KMS-11 (cell line): ENCODE results near the gene CTDSP2.
A peak's percentile ranks its signal among the peaks of the same experiment; 100 is the strongest.

Experiments
- H2AFZ ChIP-seq: fragments of 200-600 bp; sonication (generic); 2 replicates; pipeline ENCODE4 v1.6.1; 2016; ENCODE audit warnings: antibody characterized with exemption, mixed run types, low read depth
- H3K27ac ChIP-seq: fragments of 200-600 bp; sonication (generic); 2 replicates; pipeline ENCODE4 v1.6.1; 2016; ENCODE audit warnings: mild to moderate bottlenecking, mixed run types
- H3K27me3 ChIP-seq: fragments of 200-600 bp; sonication (generic); 2 replicates; pipeline ENCODE4 v1.6.1; 2017; ENCODE audit warnings: mild to moderate bottlenecking, low read depth, mixed run types, moderate library complexity; ENCODE audit not compliant: insufficient read depth
- H3K36me3 ChIP-seq: fragments of 200-600 bp; sonication (generic); 2 replicates; pipeline ENCODE4 v1.6.1; 2017; ENCODE audit warnings: mild to moderate bottlenecking, mixed run types; ENCODE audit not compliant: insufficient read depth
- H3K4me1 ChIP-seq: fragments of 200-600 bp; sonication (generic); 2 replicates; pipeline ENCODE4 v1.6.1; 2016; ENCODE audit warnings: mild to moderate bottlenecking, low read depth, mixed run types; ENCODE audit not compliant: poor library complexity, severe bottlenecking
- H3K4me2 ChIP-seq: fragments of 200-600 bp; sonication (generic); 2 replicates; pipeline ENCODE4 v1.7.0; 2016; ENCODE audit warnings: mild to moderate bottlenecking, mixed run types
- H3K4me3 ChIP-seq: fragments of 200-600 bp; sonication (generic); IDR thresholded peaks from 2 replicates; pipeline ENCODE4 v1.6.1; 2017; ENCODE audit warnings: low read depth, low read length, mixed read lengths; ENCODE audit not compliant: insufficient read depth
- H3K79me2 ChIP-seq: fragments of 200-600 bp; sonication (generic); 2 replicates; pipeline ENCODE4 v1.6.1; 2016; ENCODE audit warnings: low read depth, mixed run types; ENCODE audit not compliant: insufficient read depth
- H3K9ac ChIP-seq: fragments of 200-600 bp; sonication (generic); 2 replicates; pipeline ENCODE4 v1.6.1; 2016; ENCODE audit warnings: mild to moderate bottlenecking, mixed run types
- H4K20me1 ChIP-seq: fragments of 200-600 bp; sonication (generic); 2 replicates; pipeline ENCODE4 v1.6.1; 2016; ENCODE audit warnings: mild to moderate bottlenecking, mixed run types; ENCODE audit not compliant: insufficient read depth
- TF ChIP-seq, protein P1 (sequence below): fragments of 200-600 bp; sonication (generic); conservative IDR thresholded peaks from 2 replicates; pipeline ENCODE4 v1.6.1; 2017; ENCODE audit warnings: low read depth, mild to moderate bottlenecking, antibody characterized with exemption, low read length, moderate library complexity, mixed read lengths

The CTDSP2 gene

DNA sequence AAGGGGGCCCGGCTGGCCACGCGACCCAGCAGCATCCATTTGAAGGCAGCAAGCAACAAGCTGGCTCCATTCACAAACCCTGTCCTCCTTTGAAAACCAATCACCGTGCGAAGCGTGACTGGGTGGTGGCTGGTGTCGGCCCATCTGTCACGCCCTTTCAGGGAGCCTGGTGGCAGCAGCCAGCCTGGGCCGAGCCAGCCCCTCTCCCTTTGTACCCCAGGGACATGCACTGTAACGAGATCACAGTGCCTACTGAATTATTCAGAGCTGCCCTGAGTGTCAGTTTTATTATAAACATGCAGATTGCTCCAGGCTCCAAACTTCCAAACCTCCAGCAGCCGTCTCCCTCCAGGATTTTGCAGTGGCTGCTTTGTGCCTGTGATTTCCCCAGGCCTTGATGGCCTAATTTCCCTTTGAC, 22.3 kb upstream of the CTDSP2 start:
- H4K20me1 ChIP-seq, result no peaks in the 10 kb centered on the region
- H3K4me1 ChIP-seq, result peaks cover 18% of the 10 kb centered on the region
- H3K36me3 ChIP-seq, result no peaks in the 10 kb centered on the region
- H3K27me3 ChIP-seq, result no peaks in the 10 kb centered on the region
- H3K4me2 ChIP-seq, result no peak overlapping the region
- TF ChIP-seq, protein P1, sequence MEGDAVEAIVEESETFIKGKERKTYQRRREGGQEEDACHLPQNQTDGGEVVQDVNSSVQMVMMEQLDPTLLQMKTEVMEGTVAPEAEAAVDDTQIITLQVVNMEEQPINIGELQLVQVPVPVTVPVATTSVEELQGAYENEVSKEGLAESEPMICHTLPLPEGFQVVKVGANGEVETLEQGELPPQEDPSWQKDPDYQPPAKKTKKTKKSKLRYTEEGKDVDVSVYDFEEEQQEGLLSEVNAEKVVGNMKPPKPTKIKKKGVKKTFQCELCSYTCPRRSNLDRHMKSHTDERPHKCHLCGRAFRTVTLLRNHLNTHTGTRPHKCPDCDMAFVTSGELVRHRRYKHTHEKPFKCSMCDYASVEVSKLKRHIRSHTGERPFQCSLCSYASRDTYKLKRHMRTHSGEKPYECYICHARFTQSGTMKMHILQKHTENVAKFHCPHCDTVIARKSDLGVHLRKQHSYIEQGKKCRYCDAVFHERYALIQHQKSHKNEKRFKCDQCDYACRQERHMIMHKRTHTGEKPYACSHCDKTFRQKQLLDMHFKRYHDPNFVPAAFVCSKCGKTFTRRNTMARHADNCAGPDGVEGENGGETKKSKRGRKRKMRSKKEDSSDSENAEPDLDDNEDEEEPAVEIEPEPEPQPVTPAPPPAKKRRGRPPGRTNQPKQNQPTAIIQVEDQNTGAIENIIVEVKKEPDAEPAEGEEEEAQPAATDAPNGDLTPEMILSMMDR, result no peak
- no peak overlapping the region for H3K4me3 ChIP-seq
- no peak overlapping the region for H3K9ac ChIP-seq
- no peak overlapping the region for H3K27ac ChIP-seq
- no peak overlapping the region for H2AFZ ChIP-seq
- H3K79me2 ChIP-seq, result no peaks in the 10 kb centered on the region

DNA sequence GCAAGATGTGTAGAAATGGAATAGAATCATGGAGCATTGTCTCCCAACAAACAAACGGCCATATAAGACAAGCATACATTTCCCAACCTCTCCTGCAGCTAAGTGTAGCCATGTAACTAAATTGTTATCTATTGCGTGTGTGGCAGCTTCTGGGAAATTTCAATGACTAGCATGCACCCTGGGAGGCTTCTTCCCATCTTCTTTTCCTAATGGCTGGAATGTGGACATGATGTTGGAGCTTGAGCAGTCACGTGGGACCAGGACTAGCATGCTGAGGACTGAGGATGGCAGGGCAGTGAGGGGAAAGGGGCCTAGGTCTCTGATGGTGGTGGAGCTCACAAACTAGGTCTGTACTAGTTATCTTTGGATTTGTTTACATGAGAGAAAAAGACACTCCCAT, 21.7 kb upstream of the CTDSP2 start:
- H3K79me2 ChIP-seq, result no peaks in the 10 kb centered on the region
- H3K4me1 ChIP-seq, result peaks cover 18% of the 10 kb centered on the region
- no peak overlapping the region for H3K9ac ChIP-seq
- H3K36me3 ChIP-seq, result no peaks in the 10 kb centered on the region
- H3K4me3 ChIP-seq, result no peak overlapping the region
- H3K27me3 ChIP-seq, result no peaks in the 10 kb centered on the region
- H3K27ac ChIP-seq, result no peak overlapping the region
- H4K20me1 ChIP-seq, result no peaks in the 10 kb centered on the region
- no peak overlapping the region for H3K4me2 ChIP-seq
- no peak overlapping the region for H2AFZ ChIP-seq
- TF ChIP-seq, protein P1, result no peak

DNA sequence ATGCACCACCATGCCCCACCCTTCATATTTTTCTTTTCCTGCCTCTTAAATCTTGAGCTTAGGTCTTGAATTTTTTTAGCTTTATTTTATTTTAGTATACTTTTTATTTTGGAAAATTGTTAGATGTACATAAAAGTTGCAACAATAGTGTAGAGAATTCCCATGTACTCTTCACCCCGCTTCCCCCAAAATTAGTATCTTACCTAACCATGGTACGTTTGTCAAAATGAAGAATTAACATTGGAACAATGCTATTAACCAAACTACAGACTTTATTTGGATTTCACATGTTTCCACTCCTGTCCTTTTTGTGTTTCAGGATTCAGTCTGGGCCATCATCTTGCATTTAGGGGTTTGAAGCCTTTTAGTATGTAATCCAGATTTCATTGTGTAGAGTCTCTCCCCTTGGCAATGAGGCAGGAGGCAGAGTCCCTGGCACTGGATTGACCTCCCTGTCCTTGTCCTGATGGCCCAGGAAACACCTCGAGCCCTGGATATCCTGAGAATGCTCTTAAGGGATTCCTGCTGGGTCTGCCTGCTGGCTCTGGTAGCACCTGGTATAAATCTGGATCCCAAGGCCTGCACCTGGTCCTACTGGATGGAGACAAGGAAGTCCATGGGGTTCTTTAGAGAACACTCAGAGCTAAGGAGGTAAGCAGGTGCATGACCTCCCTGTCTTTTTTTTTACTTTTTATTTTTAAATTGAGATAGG, 19.9 kb upstream of the CTDSP2 start:
- Histone ChIP-seq H2AFZ (no peak overlapping the region), H3K9ac (no peak overlapping the region), H3K36me3 (no peaks in the 10 kb centered on the region), H3K4me3 (no peak overlapping the region), H4K20me1 (no peaks in the 10 kb centered on the region), H3K4me2 (no peak overlapping the region), H3K79me2 (no peaks in the 10 kb centered on the region), H3K4me1 (peaks cover 30% of the 10 kb centered on the region), H3K27me3 (no peaks in the 10 kb centered on the region), H3K27ac (no peak overlapping the region)
- TF ChIP-seq, protein P1, result no peak

DNA sequence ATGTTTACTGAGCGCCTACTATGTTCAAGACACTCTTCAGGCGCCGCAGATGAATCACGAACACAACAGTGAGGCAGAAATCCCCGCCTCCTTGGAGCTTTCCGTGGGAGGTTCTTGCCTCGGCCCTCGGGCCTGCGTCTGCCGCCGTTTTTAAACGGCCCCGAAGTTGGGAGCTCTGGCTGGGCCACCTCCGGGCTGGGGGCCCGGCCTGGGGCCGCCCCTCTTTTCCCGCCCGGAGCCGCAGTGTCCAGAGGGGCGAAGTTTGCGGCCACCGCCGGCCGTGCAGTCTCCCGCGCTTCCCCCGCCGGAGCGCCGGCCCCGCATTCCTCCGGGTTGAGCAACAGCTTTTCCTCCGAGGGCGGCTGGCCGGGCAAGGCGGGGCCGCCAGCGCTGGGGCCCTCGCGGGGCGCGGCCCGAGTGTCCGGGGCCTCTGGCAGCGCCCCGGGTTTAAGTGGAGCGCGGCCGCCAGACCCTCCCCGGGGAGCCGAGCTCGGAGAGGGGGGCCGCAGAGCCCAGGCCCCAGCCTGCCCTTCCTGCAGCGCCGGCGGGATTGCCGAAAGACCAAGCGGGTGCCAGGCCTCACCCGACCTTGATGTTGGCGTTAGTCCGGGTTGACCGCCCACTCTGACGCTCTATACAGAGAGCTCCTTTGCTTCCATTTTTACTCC, 18.7 kb upstream of the CTDSP2 start:
- Histone ChIP-seq H2AFZ (peak overlapping the region; percentile 98), H3K36me3 (no peaks in the 10 kb centered on the region), H3K4me2 (peak overlapping the region; percentile 85), H3K27ac (peak overlapping the region; percentile 42), H4K20me1 (no peaks in the 10 kb centered on the region), H3K9ac (peak overlapping the region; percentile 80), H3K79me2 (no peaks in the 10 kb centered on the region), H3K4me1 (peaks cover 36% of the 10 kb centered on the region), H3K27me3 (no peaks in the 10 kb centered on the region), H3K4me3 (peak overlapping the region; percentile 72)
- TF ChIP-seq, protein P1, result no peak
